Body of pancreas (tissue), 4 donors: ENCODE data around the gene WSB1. TPM values are rescaled to one million over a fixed set of nuclear protein-coding genes. Genes with fewer than 3 reads are reported as not detected.
"Not testable (repeated sequence)": the region's sequence is repeated elsewhere in the genome, so short reads cannot be mapped to it uniquely, and the experiment has no call there.

Experiments
- ATAC-seq: fragments of 150-250 bp; one replicate; pipeline ENCODE4 v1.9.1; 2016
- DNase-seq, 4 donors: peaks; one replicate each; pipeline ENCODE4 v3.0.0-alpha.2; 2019
- H3K27ac ChIP-seq, 4 donors: fragments of 200-600 bp; sonication (generic); 1 replicate in 3 of 4; 2 replicates in 1 of 4; pipeline versions ENCODE4 v1.5.1 to v1.6.1; 2016 to 2019; ENCODE audit warnings: mild to moderate bottlenecking in 1 of 4, mixed read lengths in 1 of 4, moderate library complexity in 1 of 4
- H3K27me3 ChIP-seq, 2 donors: fragments of 200-600 bp; sonication (generic); one replicate each; pipeline ENCODE4 v1.6.0; 2016; ENCODE audit warnings: mild to moderate bottlenecking in 1 of 2
- H3K36me3 ChIP-seq, 2 donors: fragments of 200-600 bp; sonication (generic); replicated peaks in 1 of 2; 2 replicates each; pipeline ENCODE4 v1.5.1; 2016; ENCODE audit warnings: low read depth in 2 of 2; ENCODE audit not compliant: insufficient read depth in 1 of 2
- H3K4me1 ChIP-seq: fragments of 200-600 bp; sonication (generic); one replicate; pipeline ENCODE4 v1.6.0; 2016
- H3K4me3 ChIP-seq, 2 donors: fragments of 200-600 bp; sonication (generic); 1 replicate in 1 of 2; 2 replicates in 1 of 2; pipeline ENCODE4 v1.5.1; 2016 to 2019
- H3K9me3 ChIP-seq, 3 donors: fragments of 200-600 bp; sonication (generic); 1 replicate in 2 of 3; 2 replicates in 1 of 3; pipeline ENCODE4 v1.5.1; 2016
- CTCF ChIP-seq, 7 experiments: fragments of 450-650 bp in 4 of 7; fragments of 200-600 bp in 3 of 7; sonication (generic) in 3 of 7; IDR thresholded peaks; one replicate each; pipeline ENCODE4 v1.5.1; 2016 to 2019; ENCODE audit warnings: antibody characterized with exemption in 7 of 7
- POLR2A ChIP-seq, 3 donors: fragments of 450-650 bp; IDR thresholded peaks; one replicate each; pipeline ENCODE4 v1.6.1; 2016; ENCODE audit warnings: antibody characterized with exemption in 3 of 3, mild to moderate bottlenecking in 2 of 3
- WGBS, 2 donors: methylation state at CpG; one replicate each; pipeline ENCODE4 v1.1.5; 2017; 5-methylcytosine and 5-hydroxymethylcytosine counted together
- intact Hi-C: fragments of 100-400 bp; cut with DNase I; formaldehyde crosslinking; loops from one replicate; pipeline ENCODE4 v1.15.1; 2023
- total RNA-seq, 2 donors: library from RNA; depleted of rRNA; stranded (reverse); fragments of >200 nt; gene quantifications; one replicate each; pipeline ENCODE4 v1.1.0, GENCODE V29; 2016

Gene WSB1
- total RNA-seq, 2 donors from 2014 or later, result 106 to 147 TPM

DNA sequence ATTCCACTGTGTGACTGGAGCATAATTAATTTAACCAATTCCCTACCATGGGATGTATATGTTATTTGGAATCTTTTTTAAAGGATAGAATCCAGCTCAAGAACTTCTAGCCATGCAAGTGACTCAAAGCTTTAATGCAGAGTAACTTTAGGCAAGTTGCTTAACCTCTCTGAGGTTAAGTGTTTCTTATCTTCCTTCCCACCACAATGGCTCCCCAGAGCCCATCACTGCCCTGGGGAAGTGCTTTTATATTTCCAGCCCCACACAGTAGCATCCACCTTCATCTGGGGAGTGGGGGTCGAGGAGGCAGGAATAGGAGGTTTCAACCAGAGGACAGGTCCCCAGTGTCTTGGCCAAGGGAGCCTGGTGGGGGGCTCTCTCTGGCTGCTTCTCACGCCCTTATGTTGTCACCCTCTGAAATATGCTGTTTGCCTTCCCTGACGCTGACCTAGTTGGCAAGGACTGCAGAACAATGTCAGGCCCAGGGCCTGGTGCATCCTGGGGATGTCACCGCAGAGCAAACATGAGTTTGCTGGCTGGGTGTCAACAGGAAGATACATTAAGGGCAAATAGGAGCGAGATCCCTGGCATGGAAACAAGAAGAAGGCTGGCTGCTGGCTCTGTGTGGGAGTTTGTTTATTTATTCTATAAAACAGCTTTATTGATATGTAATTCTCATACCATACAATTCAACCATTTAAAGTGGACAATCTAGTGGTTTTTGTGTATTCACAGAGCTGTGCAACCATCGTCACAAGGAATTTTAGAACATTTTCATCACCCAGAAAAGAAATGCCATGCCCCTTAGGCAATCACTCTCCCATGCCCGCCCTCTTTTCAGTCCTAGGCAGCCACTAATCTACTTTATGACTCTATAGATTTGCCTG, 46.6 kb upstream of the WSB1 start:
- 41 to 43% methylated on average over 7 of the region's 7 CpGs for WGBS, 2 donors
- DNase-seq (peak; percentile 46 to 87 (median 74)), ATAC-seq (peak; percentile 66)
- Histone ChIP-seq H3K36me3 (no peaks in the 10 kb centered on the region), H3K4me3 (no peak overlapping the region), H3K27ac (peak overlapping the region; percentile 60 to 82 (median 66)), H3K9me3 (no peaks in the 10 kb centered on the region), H3K4me1 (peaks cover 29% of the 10 kb centered on the region), H3K27me3 (no peaks in the 10 kb centered on the region)
- intact Hi-C loops, result loop anchor here (5.0 kb wide), 1 partner anchor 75 kb away; no protein-coding TSS in a partner anchor
- no peak for TF ChIP-seq POLR2A (IDR thresholded peaks at IDR 0.05)

DNA sequence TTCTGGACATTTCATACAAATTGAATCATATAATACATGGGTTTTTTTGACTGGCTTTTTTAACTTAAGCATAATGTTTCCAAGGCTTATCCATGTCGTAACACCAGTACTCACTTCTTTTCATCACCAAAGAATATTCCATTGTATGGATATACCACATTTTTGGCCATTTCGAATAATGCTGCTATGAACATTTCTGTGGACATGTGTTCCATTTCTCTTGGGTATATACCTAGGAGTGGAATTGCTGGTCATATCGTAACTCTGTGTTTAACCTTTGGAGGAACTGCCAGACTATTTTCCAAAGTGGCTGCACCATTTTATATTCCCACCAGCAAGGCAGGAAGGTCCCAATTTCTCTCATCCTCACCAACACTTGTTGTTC, 46.0 kb upstream of the WSB1 start:
- no peak for TF ChIP-seq POLR2A (IDR thresholded peaks at IDR 0.05)
- TF ChIP-seq CTCF (IDR thresholded peaks at IDR 0.05), result no peak

GRCh38 chr17:27250791-27251190, 43.1 kb upstream of the WSB1 start:
- WGBS, 2 donors, result 67 to 80% methylated on average over 1 of the region's 1 CpG
- DNase-seq, H3K36me3 ChIP-seq, H3K4me3 ChIP-seq, H3K27me3 ChIP-seq, ATAC-seq, H3K9me3 ChIP-seq, H3K27ac ChIP-seq, intact Hi-C loops: not testable (repeated sequence)
- peaks cover 14% of the 10 kb centered on the region for H3K4me1 ChIP-seq

More for the DNA sequence above, 46.0 kb upstream of the WSB1 start:
- intact Hi-C loops, result loop anchor here (5.0 kb wide), 1 partner anchor 74 kb away; no protein-coding TSS in a partner anchor
- ATAC-seq, result no peak
- 86 to 90% methylated on average over 3 of the region's 3 CpGs for WGBS, 2 donors
- no peaks in the 10 kb centered on the region for H3K27me3 ChIP-seq
- peaks cover 29% of the 10 kb centered on the region for H3K4me1 ChIP-seq
- H3K9me3 ChIP-seq, result no peaks in the 10 kb centered on the region
- H3K4me3 ChIP-seq, result no peak overlapping the region
- H3K27ac ChIP-seq, result peak overlapping the region; percentile 60 to 82 (median 66)
- H3K36me3 ChIP-seq, result no peaks in the 10 kb centered on the region
- DNase-seq, result no peak

DNA sequence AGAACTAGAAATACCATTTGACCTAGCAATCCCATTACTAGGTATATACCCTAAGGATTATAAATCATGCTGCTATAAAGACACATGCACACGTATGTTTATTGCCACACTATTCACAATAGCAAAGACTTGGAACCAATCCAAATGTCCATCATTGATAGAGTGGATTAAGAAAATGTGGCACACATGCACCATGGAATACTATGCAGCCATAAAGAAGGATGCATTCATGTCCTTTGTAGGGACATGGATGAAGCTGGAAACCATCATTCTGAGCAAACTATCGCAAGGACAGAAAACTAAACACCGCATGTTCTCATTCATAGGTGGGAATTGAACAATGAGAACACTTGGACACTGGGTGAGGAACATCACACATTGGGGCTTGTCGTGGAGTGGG, 39.1 kb upstream of the WSB1 start:
- H3K27me3 ChIP-seq, H3K4me3 ChIP-seq, H3K4me1 ChIP-seq, DNase-seq, H3K9me3 ChIP-seq, intact Hi-C loops, H3K36me3 ChIP-seq, ATAC-seq, H3K27ac ChIP-seq: not testable (repeated sequence)
- WGBS, 2 donors, result 77 to 79% methylated on average over 4 of the region's 4 CpGs

- H3K4me1 ChIP-seq, result no peaks in the 10 kb centered on the region
- H3K27ac ChIP-seq, result peak overlapping the region in 3 of 4 donors; percentile 16 to 59 (median 26)
- H3K27me3 ChIP-seq, result no peaks in the 10 kb centered on the region
- WGBS, 2 donors, result 61 to 73% methylated on average over 5 of the region's 5 CpGs
- intact Hi-C loops, result no loop called here
- no peaks in the 10 kb centered on the region for H3K36me3 ChIP-seq
- H3K9me3 ChIP-seq, result no peaks in the 10 kb centered on the region
- H3K4me3 ChIP-seq, result no peak overlapping the region
- DNase-seq, result no peak
- ATAC-seq, result peak; percentile 53
- TF ChIP-seq CTCF (IDR thresholded peaks at IDR 0.05), result no peak
- no peak for TF ChIP-seq POLR2A (IDR thresholded peaks at IDR 0.05)
Measured at GRCh38 chr17:27256225-27257030, 37.5 kb upstream of the WSB1 start.

DNA sequence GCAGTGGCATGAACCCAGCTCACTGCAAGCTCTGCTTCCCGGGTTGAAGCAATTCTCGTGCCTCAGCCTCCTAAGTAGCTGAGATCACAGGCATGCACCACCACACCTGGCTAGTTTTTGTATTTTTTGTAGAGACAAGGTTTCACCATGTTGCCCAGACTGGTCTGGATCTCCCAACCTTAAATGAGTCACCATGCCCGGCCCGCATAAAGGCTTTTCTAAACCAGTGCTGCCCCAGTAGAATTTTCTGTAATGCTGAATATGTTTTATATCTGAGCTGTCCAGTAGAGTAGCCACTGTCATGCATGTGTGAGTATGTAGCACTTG, 36.9 kb upstream of the WSB1 start:
- no peak overlapping the region for H3K4me3 ChIP-seq
- TF ChIP-seq CTCF (IDR thresholded peaks at IDR 0.05), result no peak
- TF ChIP-seq POLR2A (IDR thresholded peaks at IDR 0.05), result no peak
- no peak for DNase-seq
- H3K27ac ChIP-seq, result peak overlapping the region in 3 of 4 donors; percentile 16 to 59 (median 26)
- no peaks in the 10 kb centered on the region for H3K4me1 ChIP-seq
- H3K9me3 ChIP-seq, result no peaks in the 10 kb centered on the region
- intact Hi-C loops, result no loop called here
- H3K27me3 ChIP-seq, result no peaks in the 10 kb centered on the region
- no peak for ATAC-seq
- 64 to 71% methylated on average over 4 of the region's 4 CpGs for WGBS, 2 donors
- no peaks in the 10 kb centered on the region for H3K36me3 ChIP-seq
